Adrenal gland (tissue), 5 donors: Measurements from ENCODE around the gene ATP5PB.

ENCODE experiments used
- CTCF ChIP-seq, 6 experiments: fragments of 450-650 bp in 4 of 6; fragments of 200-600 bp in 2 of 6; sonication (generic) in 1 of 6; IDR thresholded peaks; 1 replicate in 5 of 6; 2 replicates in 1 of 6; pipeline versions ENCODE4 v1.5.1 to v1.8.0; 2016 to 2021; ENCODE audit warnings: antibody characterized with exemption in 6 of 6, mild to moderate bottlenecking in 2 of 6, moderate library complexity in 1 of 6
- POLR2A ChIP-seq, 2 donors: fragments of 450-650 bp; IDR thresholded peaks; one replicate each; pipeline ENCODE4 v1.6.1; 2017; ENCODE audit warnings: antibody characterized with exemption in 2 of 2, mild to moderate bottlenecking in 2 of 2, moderate library complexity in 1 of 2
- donor health status: DM: no; HTN: no; CAD: no.

GRCh38 chr1:111417755-111418154, 31.5 kb upstream of the ATP5PB start:
- no peak for TF ChIP-seq CTCF (IDR thresholded peaks at IDR 0.05)
- TF ChIP-seq POLR2A (IDR thresholded peaks at IDR 0.05), result no peak
